PC-9 (cell line): Measurements from ENCODE around the gene DPYD. TPM values are rescaled to one million over a fixed set of nuclear protein-coding genes. Genes with fewer than 3 reads are reported as not detected.

Experiments used
- BruUV-seq: library from RNA; stranded (reverse); fragments of 400-500 nt; replicated peaks from 2 replicates; lab custom pipeline; 2021; lab: Mats Ljungman, UMichigan
- CTCF ChIA-PET: fragments of 300-600 bp; sonication (Branson Sonifier 250); formaldehyde crosslinking; loops from one replicate; lab custom pipeline; 2022; ENCODE audit warnings: antibody characterized with exemption; lab: Charles Lee
- POLR2A ChIA-PET: fragments of 300-600 bp; sonication (Branson Sonifier 250); formaldehyde crosslinking; loops from one replicate; lab custom pipeline; 2022; ENCODE audit warnings: antibody characterized with exemption; ENCODE audit not compliant: unreplicated experiment; lab: Charles Lee
- DNase-seq, 2 experiments: peaks; one replicate each; pipeline versions ENCODE4 v3.0.0 to v3.0.0-alpha.2; 2015 to 2022; ENCODE audit warnings: mixed read lengths in 1 of 2
- H2AFZ ChIP-seq: fragments of 200-600 bp; sonication (generic); 2 replicates; pipeline ENCODE4 v1.8.1; 2017; ENCODE audit warnings: antibody characterized with exemption
- H3F3A ChIP-seq: fragments of 200-600 bp; sonication (generic); 2 replicates; pipeline ENCODE4 v1.8.1; 2017; ENCODE audit warnings: antibody characterized with exemption, mild to moderate bottlenecking, low read depth; ENCODE audit not compliant: insufficient read depth
- H3K27ac ChIP-seq: fragments of 200-600 bp; sonication (generic); 2 replicates; pipeline ENCODE4 v1.6.1; 2016; ENCODE audit warnings: mixed run types
- H3K27me3 ChIP-seq: fragments of 200-600 bp; sonication (generic); 2 replicates; pipeline ENCODE4 v1.6.1; 2016; ENCODE audit warnings: low read depth, mixed run types; ENCODE audit not compliant: insufficient read depth
- H3K36me3 ChIP-seq: fragments of 200-600 bp; sonication (generic); 2 replicates; pipeline ENCODE4 v1.6.1; 2016; ENCODE audit warnings: low read depth, mixed run types
- H3K4me1 ChIP-seq: fragments of 200-600 bp; sonication (generic); replicated peaks from 2 replicates; pipeline ENCODE4 v1.6.1; 2016; ENCODE audit warnings: mixed run types; ENCODE audit not compliant: insufficient read depth
- H3K4me2 ChIP-seq: fragments of 200-600 bp; sonication (generic); 2 replicates; pipeline ENCODE4 v1.6.1; 2017; ENCODE audit warnings: mixed run types
- H3K4me3 ChIP-seq: fragments of 200-600 bp; sonication (generic); 2 replicates; pipeline ENCODE4 v1.6.1; 2016; ENCODE audit warnings: mixed run types
- H3K79me2 ChIP-seq: fragments of 200-600 bp; sonication (generic); 2 replicates; pipeline ENCODE4 v1.6.1; 2017; ENCODE audit warnings: low read depth, mixed run types
- H3K9me2 ChIP-seq: fragments of 200-600 bp; sonication (generic); 2 replicates; pipeline ENCODE4 v1.8.1; 2017; ENCODE audit warnings: mild to moderate bottlenecking; ENCODE audit not compliant: insufficient read depth
- H3K9me3 ChIP-seq: fragments of 200-600 bp; sonication (generic); 2 replicates; pipeline ENCODE4 v1.8.1; 2016; ENCODE audit warnings: low read depth; ENCODE audit not compliant: insufficient read depth
- H4K20me1 ChIP-seq: fragments of 200-600 bp; sonication (generic); 2 replicates; pipeline ENCODE4 v1.8.1; 2017; ENCODE audit not compliant: insufficient read depth
- EZH2 ChIP-seq: fragments of 200-600 bp; sonication (generic); IDR thresholded peaks from 2 replicates; pipeline ENCODE4 v1.8.0; 2017; ENCODE audit warnings: antibody characterized with exemption, low read depth
- intact Hi-C: fragments of 100-400 bp; cut with micrococcal nuclease; formaldehyde crosslinking; loops from one replicate; pipeline ENCODE4 v1.10.0; 2022; ENCODE audit not compliant: unreplicated experiment
- total RNA-seq: library from RNA; stranded (reverse); gene quantifications from 2 replicates; pipeline ENCODE4 v1.2.3, GENCODE V29; 2021
- TF ChIP-seq, protein P1 (sequence below): fragments of 200-600 bp; sonication (generic); conservative IDR thresholded peaks from 2 replicates; pipeline ENCODE4 v1.6.1; 2017; ENCODE audit warnings: mixed run types, antibody characterized with exemption, mild to moderate bottlenecking, moderate library complexity

DPYD gene
- total RNA-seq, 1 experiment from 2014 or later = 24.1 TPM

DNA sequence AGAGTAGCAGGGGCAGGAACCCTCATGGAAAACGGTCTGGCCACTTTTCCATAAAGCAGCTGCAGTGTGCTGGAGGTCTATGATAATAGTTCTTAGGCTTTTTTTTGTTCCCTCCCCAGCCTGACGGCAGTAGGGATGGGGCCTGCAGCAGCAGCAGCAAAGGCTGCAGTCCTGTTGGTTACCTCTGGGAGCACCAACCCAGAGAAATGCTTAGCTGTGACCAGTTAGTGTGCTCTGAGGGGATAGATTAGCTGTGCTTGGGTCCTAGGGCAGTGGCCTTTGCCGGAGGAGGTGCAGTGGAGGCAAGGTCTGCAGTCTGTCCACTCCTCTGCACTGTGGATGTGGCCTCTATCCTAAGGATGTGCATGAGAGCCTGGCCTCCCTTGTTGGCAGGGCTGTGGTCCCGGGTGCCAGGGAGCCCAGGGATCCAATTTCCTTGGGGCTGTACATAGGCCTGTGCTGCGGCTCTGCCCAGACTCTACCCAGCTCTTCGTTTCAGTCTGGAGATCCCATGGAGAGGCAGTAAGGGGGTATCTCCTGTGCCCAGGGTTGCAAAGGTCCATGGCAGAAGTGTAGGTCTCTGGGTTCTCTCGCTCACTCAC lies 876.6 kb downstream of the DPYD start:
- Histone ChIP-seq H3K27me3 (no peaks in the 10 kb centered on the region), H3K9me2 (no peaks in the 10 kb centered on the region), H2AFZ (no peak overlapping the region), H3K4me3 (no peak overlapping the region), H3K4me1 (no peaks in the 10 kb centered on the region), H3K4me2 (no peak overlapping the region), H3K9me3 (no peaks in the 10 kb centered on the region), H3K36me3 (no peaks in the 10 kb centered on the region), H3K79me2 (no peaks in the 10 kb centered on the region), H3K27ac (no peak overlapping the region), H4K20me1 (no peaks in the 10 kb centered on the region), H3F3A (no peaks in the 10 kb centered on the region)
- TF ChIP-seq, protein P1, sequence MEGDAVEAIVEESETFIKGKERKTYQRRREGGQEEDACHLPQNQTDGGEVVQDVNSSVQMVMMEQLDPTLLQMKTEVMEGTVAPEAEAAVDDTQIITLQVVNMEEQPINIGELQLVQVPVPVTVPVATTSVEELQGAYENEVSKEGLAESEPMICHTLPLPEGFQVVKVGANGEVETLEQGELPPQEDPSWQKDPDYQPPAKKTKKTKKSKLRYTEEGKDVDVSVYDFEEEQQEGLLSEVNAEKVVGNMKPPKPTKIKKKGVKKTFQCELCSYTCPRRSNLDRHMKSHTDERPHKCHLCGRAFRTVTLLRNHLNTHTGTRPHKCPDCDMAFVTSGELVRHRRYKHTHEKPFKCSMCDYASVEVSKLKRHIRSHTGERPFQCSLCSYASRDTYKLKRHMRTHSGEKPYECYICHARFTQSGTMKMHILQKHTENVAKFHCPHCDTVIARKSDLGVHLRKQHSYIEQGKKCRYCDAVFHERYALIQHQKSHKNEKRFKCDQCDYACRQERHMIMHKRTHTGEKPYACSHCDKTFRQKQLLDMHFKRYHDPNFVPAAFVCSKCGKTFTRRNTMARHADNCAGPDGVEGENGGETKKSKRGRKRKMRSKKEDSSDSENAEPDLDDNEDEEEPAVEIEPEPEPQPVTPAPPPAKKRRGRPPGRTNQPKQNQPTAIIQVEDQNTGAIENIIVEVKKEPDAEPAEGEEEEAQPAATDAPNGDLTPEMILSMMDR = no peak
- no peak for TF ChIP-seq EZH2
- no peak for DNase-seq
- ChIA-PET POLR2A (no interaction called here), CTCF (no interaction called here)
- no TSS peak for BruUV-seq
- intact Hi-C loops = no loop called here

DNA sequence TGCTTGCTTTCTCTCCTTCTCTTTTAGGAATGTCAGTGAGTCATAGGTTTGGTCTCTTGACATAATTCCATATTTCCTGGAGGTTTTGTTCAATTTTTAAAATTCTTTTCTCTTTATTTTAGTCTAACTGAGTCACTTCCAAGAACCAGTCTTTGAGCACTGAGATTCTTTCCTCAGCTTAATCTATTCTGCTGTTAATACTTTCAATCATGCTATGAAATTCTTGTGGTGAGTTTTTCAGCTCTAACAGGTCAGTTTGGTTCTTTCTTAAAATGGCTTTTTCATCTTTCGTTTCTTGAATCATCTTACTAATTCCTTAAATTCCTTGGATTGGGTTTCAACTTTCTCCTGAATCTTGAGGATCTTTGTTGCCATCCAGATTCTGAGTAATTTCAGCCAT lies 878.3 kb downstream of the DPYD start:
- TF ChIP-seq, protein P1 = no peak
- TF ChIP-seq EZH2 = no peak
- Histone ChIP-seq H3K9me2 (no peaks in the 10 kb centered on the region), H3K9me3 (no peaks in the 10 kb centered on the region), H3F3A (no peaks in the 10 kb centered on the region), H3K4me2 (no peak overlapping the region), H3K27ac (no peak overlapping the region), H3K4me3 (no peak overlapping the region), H3K4me1 (no peaks in the 10 kb centered on the region), H4K20me1 (no peaks in the 10 kb centered on the region), H3K79me2 (no peaks in the 10 kb centered on the region), H3K27me3 (no peaks in the 10 kb centered on the region), H3K36me3 (no peaks in the 10 kb centered on the region), H2AFZ (no peak overlapping the region)
- intact Hi-C loops = no loop called here
- ChIA-PET POLR2A (no interaction called here), CTCF (no interaction called here)
- BruUV-seq = no TSS peak
- DNase-seq = no peak

DNA sequence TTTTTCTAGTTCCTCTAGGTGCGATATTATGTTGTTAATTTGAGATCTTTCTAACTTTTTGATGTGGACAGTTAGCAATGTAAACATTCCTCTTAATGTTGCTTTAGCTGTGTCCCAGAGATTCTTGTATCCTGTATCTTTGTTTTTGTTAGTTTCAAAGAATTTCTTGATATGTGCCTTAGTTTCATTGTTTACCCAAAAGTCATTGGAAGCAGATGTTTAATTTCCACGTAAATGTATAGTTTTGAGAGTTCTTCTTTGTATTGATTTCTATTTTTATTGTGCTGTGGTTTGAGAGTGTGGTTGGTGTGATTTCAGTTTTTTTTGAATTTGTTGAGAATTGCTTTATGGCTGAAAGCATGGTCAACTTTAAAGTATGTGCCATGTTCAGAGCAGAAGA lies 879.8 kb downstream of the DPYD start:
- Histone ChIP-seq H3K36me3 (no peaks in the 10 kb centered on the region), H3K9me2 (no peaks in the 10 kb centered on the region), H3K4me1 (no peaks in the 10 kb centered on the region), H3K4me2 (no peak overlapping the region), H3K27me3 (no peaks in the 10 kb centered on the region), H3K9me3 (no peaks in the 10 kb centered on the region), H3F3A (no peaks in the 10 kb centered on the region), H3K79me2 (no peaks in the 10 kb centered on the region), H3K4me3 (no peak overlapping the region), H2AFZ (no peak overlapping the region), H4K20me1 (no peaks in the 10 kb centered on the region), H3K27ac (no peak overlapping the region)
- no TSS peak for BruUV-seq
- no peak for TF ChIP-seq EZH2
- TF ChIP-seq, protein P1 = no peak
- no peak for DNase-seq
- ChIA-PET POLR2A (no interaction called here), CTCF (no interaction called here)
- intact Hi-C loops = no loop called here
